HFFc6 (cell line): Measurements from ENCODE around the gene TFB1M. TPM values are rescaled to one million over a fixed set of nuclear protein-coding genes. Genes with fewer than 3 reads are reported as not detected.
"Not testable (repeated sequence)": the region's sequence is repeated elsewhere in the genome, so short reads cannot be mapped to it uniquely, and the experiment has no call there.

Experiments used
- DNase-seq: peaks from one replicate; pipeline ENCODE4 v3.0.0-alpha.2; 2018
- H3K27ac Mint-ChIP-seq: 2 replicates; pipeline ENCODE4 v1.8.0; 2020; ENCODE audit warnings: mild to moderate bottlenecking, mixed read lengths
- H3K27me3 Mint-ChIP-seq: 2 replicates; pipeline ENCODE4 v1.8.0; 2021; ENCODE audit warnings: mild to moderate bottlenecking, moderate library complexity, mixed read lengths; ENCODE audit not compliant: insufficient read depth
- H3K36me3 Mint-ChIP-seq: 2 replicates; pipeline ENCODE4 v1.8.0; 2021; ENCODE audit warnings: low read depth, mixed read lengths
- H3K4me1 Mint-ChIP-seq: 2 replicates; pipeline ENCODE4 v1.8.0; 2020; ENCODE audit warnings: low read depth, mixed read lengths
- H3K4me3 Mint-ChIP-seq: 2 replicates; pipeline ENCODE4 v1.8.0; 2020; ENCODE audit warnings: mild to moderate bottlenecking, moderate library complexity, mixed read lengths
- H3K9me3 Mint-ChIP-seq: 2 replicates; pipeline ENCODE4 v1.8.0; 2020; ENCODE audit warnings: mild to moderate bottlenecking, mixed read lengths
- total RNA-seq, 6 experiments: library from RNA; stranded (reverse); fragmentation: NEBNext Ultra II Directional; extraction: Animal tissue kit (Norgen Biotek cat#: 25700); gene quantifications; 2 replicates in 1 of 6; 3 replicates in 5 of 6; pipeline ENCODE4 v1.2.3, GENCODE V29; 2021
- TF ChIP-seq, protein P1 (sequence below): fragments of 200-600 bp; sonication (generic); IDR thresholded peaks from 2 replicates; pipeline ENCODE4 v1.5.0; 2021; ENCODE audit warnings: antibody characterized with exemption, mild to moderate bottlenecking

TFB1M gene
- total RNA-seq, 6 experiments from 2014 or later: 16.7 to 23.0 (median 21.7) TPM

DNA sequence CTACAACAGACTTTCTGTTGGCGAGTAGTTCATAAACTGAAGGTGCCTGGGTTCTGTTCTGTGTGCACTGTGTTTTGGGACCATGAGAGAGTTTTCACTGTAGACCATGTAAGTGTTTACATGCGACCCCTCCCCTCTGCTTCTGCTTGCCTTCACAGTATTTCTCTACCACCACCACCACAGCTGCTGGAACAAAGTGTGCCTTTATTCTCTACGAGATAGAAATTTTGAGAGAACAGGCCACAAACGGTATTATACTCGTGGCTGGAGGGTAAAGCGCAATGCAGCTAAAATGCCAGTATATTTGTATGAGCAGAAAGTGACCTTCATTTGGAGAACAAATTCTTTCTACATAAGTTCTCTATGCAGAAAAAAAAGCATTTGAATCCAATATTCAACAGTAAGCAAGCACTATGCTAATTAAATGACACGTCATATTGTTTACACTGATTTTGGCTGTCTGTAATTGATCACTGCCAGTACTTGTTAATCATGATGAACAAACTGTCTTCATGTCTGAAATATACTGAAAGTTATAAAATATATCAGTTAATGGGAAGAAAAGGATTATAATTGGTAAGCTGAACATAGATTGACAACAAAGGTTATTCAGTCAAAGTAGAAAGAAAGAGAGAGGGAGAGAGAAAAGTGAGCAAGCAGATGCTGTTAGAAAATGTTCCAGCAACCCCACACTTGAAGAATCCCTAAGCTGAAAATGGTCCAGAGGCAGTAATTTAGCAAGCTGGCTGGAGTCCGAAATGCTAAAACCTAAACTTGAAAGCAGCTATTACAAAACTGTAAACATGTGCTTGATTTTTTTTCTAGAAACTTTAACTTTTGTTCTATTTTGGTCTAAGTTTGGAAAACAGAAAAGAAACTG, 41.7 kb downstream of the TFB1M start:
- H3K27me3 Mint-ChIP-seq: no peaks in the 10 kb centered on the region; the same call in 1 of the 2 replicates
- H3K27ac Mint-ChIP-seq: peak overlapping the region; percentile 85
- TF ChIP-seq, protein P1, sequence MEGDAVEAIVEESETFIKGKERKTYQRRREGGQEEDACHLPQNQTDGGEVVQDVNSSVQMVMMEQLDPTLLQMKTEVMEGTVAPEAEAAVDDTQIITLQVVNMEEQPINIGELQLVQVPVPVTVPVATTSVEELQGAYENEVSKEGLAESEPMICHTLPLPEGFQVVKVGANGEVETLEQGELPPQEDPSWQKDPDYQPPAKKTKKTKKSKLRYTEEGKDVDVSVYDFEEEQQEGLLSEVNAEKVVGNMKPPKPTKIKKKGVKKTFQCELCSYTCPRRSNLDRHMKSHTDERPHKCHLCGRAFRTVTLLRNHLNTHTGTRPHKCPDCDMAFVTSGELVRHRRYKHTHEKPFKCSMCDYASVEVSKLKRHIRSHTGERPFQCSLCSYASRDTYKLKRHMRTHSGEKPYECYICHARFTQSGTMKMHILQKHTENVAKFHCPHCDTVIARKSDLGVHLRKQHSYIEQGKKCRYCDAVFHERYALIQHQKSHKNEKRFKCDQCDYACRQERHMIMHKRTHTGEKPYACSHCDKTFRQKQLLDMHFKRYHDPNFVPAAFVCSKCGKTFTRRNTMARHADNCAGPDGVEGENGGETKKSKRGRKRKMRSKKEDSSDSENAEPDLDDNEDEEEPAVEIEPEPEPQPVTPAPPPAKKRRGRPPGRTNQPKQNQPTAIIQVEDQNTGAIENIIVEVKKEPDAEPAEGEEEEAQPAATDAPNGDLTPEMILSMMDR: no peak
- peaks cover 58% of the 10 kb centered on the region for H3K4me1 Mint-ChIP-seq
- H3K36me3 Mint-ChIP-seq: peaks cover 16% of the 10 kb centered on the region; the same call in 1 of the 2 replicates
- no peaks in the 10 kb centered on the region for H3K9me3 Mint-ChIP-seq
- DNase-seq: no peak
- H3K4me3 Mint-ChIP-seq: peak overlapping the region; percentile 77

DNA sequence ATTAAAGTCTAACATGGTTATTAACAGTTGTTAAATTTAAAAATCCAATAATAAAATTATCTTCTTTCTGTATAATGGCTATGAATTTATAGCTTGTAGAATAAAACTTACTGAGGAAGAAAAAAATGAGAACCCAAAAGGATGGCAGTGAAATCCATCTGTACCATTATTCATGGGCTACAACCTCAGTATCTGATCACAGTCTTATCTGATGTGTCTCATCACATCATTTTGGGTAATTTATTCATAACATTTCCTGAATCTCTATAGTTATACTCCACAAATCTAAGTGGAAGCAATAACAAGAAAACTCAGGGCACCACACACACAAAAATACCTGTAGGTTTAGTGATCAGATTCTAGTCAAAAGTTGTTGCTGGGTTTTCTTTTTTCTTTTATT, 43.1 kb downstream of the TFB1M start:
- Mint-ChIP-seq H3K36me3 (peaks cover 18% of the 10 kb centered on the region), H3K27ac (no peak overlapping the region), H3K4me1 (peaks cover 43% of the 10 kb centered on the region), H3K9me3 (no peaks in the 10 kb centered on the region), H3K27me3 (no peaks in the 10 kb centered on the region; the same call in 1 of the 2 replicates), H3K4me3 (no peak overlapping the region)
- TF ChIP-seq, protein P1: no peak
- DNase-seq: no peak

DNA sequence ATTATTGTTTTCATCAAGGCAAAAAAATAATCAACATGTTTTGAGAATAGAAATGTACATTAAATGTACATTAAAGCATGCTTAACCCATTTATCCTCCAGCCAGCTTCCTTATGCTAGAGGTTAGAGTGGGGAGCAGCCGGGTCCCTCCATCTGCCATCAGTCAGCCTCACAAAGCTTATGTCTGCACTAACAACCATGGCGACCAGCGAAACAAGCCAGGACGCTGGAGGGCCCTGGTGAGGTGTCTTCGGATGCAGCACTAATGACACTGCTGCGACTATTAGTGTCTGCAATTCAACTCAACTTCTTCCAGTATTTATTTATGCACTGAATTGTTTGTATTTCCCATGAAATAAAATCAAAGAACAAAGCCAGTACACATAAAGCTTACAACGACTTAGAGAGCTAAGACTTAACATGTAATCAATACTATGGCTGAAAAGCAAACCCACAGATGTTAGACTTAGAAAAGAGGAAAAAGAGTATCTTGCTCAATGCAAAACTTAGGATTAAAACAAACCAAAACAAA, 43.7 kb downstream of the TFB1M start:
- TF ChIP-seq, protein P1: no peak
- Mint-ChIP-seq H3K27ac (0 out of 2 replicates have a peak overlapping the region, but pooled peaks have one; percentile 3), H3K4me1 (peaks cover 43% of the 10 kb centered on the region), H3K27me3 (no peaks in the 10 kb centered on the region; the same call in 1 of the 2 replicates), H3K4me3 (no peak overlapping the region), H3K9me3 (no peaks in the 10 kb centered on the region), H3K36me3 (peaks cover 19% of the 10 kb centered on the region)
- DNase-seq: no peak

DNA sequence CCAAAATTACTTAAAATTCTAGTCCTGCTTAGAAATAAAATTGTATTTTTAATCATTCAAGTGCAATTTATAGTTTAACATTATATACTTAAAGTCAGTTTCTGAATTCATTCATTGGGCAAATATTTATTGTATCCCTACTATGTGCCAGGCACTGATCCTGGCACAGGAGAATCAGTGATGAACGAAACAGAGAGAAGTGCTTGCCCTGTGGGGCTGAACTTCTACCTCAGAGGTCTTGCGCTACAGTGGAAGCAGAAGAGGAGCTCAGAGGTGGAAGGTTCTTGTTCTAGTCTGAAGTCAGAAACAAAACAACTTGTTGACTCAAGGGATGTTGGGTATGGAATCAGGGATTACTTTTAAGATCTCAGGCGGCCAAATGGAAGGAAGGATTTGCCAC, 44.5 kb downstream of the TFB1M start:
- Mint-ChIP-seq H3K27me3 (no peaks in the 10 kb centered on the region; the same call in 1 of the 2 replicates), H3K9me3 (no peaks in the 10 kb centered on the region), H3K4me1 (peaks cover 46% of the 10 kb centered on the region), H3K36me3 (peaks cover 20% of the 10 kb centered on the region), H3K27ac (peak overlapping the region; percentile 30; the same call in 1 of the 2 replicates), H3K4me3 (no peak overlapping the region)
- TF ChIP-seq, protein P1: no peak
- DNase-seq: no peak

DNA sequence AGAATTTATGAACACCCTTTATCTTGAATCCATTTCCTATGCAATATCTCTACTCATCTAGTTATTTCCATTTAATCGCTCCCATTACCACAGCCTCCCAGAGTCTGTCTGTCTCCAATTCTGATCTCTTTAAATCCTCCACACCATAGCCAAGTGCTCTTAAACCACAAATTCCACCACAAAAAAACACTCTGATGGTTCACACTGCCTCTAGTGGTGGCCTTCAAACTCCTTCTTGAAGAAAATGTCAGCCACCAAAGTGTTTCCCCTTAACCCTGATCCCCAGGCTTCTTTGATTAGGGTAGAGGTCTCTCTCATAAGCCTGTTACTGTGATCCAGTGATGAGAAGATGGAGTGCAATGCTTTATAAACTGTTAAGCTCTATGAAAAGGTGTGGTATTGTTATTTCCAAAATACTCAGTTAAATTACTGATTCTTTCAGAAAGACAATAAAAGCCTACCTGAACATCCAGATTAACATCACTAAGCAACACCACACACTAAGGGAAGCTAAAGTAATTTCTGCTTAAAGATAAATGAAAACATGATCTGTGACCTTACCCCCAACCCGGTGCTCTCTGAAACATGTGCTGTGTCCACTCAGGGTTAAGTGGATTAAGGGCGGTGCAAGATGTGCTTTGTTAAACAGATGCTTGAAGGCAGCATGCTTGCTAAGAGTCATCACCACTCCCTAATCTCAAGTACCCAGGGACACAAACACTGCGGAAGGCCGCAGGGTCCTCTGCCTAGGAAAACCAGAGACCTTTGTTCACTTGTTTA, 46.0 kb downstream of the TFB1M start:
- H3K9me3 Mint-ChIP-seq, H3K4me3 Mint-ChIP-seq, H3K27me3 Mint-ChIP-seq: not testable (repeated sequence)
- Mint-ChIP-seq H3K36me3 (peaks cover 27% of the 10 kb centered on the region), H3K4me1 (peaks cover 45% of the 10 kb centered on the region), H3K27ac (peak overlapping the region; percentile 1; the same call in 1 of the 2 replicates)
- peak; percentile 43 for DNase-seq
- TF ChIP-seq, protein P1: peak; percentile 83
